ENCODE results near the gene TAAR2. TPM values are rescaled to one million over a fixed set of nuclear protein-coding genes. Genes with fewer than 3 reads are reported as not detected.

Gene TAAR2
- total RNA-seq, 2 experiments from 2014 or later, result not detected

Other genes starting within 250 kb of the TAAR2 start
- gene MOXD1, start 222.8 kb downstream of the TAAR2 start, total RNA-seq, result not detected
- 10 to 100 TPM; 19.9 to 20.2 TPM for gene STX7, start 111.2 kb downstream of the TAAR2 start, total RNA-seq
- gene TAAR9, start 86.0 kb downstream of the TAAR2 start, total RNA-seq, result not detected
- gene TAAR8, start 71.6 kb downstream of the TAAR2 start, total RNA-seq, result not detected
- gene TAAR6, start 54.0 kb downstream of the TAAR2 start, total RNA-seq, result not detected
- not detected for gene TAAR5, start 34.5 kb downstream of the TAAR2 start, total RNA-seq
- gene TAAR1, start 34.9 kb upstream of the TAAR2 start, total RNA-seq, result not detected
- not detected for gene VNN1, start 89.8 kb upstream of the TAAR2 start, total RNA-seq
- gene VNN2, start 133.6 kb upstream of the TAAR2 start, total RNA-seq, result 1 to 10 TPM; 5.3 to 6.1 TPM
- 1 to 10 TPM; 7.2 to 7.7 TPM for gene SLC18B1, start 174.4 kb upstream of the TAAR2 start, total RNA-seq
- gene RPS12, start 190.3 kb upstream of the TAAR2 start, total RNA-seq, result 1,000 to 10,000 TPM; 1,199 to 1,203 TPM

Data from activated CD4-positive, alpha-beta memory T cell treated with anti-CD3 and anti-CD28 coated beads, Interleukin-2, amount 10 ng/mL, durations not matched to agents 7 days and 5 days (primary cell).